HG03378 (cell line): ENCODE data around the gene GPANK1.

Experiments used
- ATAC-seq: cut with Tn5 transposase; IDR thresholded peaks from one replicate; pipeline ENCODE4 v1.9.1; 2021; ENCODE audit warnings: mild to moderate bottlenecking, moderate library complexity; ENCODE audit not compliant: unreplicated experiment

The GPANK1 gene

DNA sequence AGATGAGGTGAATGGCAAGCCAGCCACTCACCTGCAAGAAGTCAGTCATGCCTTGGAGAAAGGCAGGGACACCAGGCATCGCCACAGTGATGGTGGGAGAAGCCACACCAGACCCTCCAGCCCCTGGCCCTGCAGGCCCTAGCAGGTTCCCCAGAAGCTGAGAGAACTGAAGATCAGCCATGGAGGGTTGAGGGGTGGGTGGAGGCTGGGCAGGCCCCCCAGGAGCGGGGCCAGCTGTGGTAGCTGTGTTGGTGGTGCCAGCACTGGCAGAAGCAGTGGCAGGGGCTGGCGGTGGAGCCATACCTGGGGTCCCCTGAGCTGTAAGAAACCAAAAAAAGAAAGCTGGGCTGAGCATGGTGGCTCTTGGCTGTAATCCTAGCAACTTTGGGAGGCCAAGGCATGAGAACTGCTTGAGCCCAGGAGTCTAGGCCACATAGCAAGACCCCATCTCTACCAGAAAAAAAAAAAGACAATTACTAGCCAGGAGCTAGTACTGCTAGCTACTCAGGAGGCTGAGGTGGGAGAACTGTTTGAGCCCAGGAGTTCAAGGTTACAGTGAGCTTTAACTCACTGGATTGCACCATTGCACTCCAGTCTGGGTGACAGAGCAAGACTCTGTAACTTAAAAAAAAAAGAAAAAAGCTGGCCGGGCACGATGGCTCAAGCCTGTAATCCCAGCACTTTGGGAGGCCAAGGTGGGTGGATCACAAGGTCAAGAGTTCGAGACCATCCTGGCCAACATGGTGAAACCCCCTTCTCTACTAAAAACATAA is 21.8 kb downstream of the GPANK1 start:
- ATAC-seq: no peak

- ATAC-seq: no peak
These were observed 23.4 kb downstream of the GPANK1 start for GRCh38 chr6:31641370-31641769.

DNA sequence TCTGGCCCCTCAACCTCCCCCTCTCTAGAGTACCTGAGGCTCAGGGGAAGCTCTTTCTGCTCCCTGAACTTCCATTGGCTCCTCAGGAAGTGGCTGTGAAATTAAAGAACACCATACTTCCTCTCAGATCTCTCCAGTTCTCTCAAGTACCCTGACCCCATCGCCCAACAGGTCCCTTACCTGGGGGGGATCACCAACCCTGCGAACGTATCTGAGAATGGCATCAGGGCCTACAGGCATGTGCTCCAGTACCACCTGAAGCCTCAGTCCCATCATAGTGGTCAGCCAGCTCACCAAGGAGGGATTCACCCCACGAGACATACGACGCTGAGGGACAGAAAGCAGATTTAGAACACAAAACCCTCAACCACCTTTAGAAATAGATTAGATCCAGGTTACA is 24.2 kb downstream of the GPANK1 start:
- ATAC-seq: no peak

DNA sequence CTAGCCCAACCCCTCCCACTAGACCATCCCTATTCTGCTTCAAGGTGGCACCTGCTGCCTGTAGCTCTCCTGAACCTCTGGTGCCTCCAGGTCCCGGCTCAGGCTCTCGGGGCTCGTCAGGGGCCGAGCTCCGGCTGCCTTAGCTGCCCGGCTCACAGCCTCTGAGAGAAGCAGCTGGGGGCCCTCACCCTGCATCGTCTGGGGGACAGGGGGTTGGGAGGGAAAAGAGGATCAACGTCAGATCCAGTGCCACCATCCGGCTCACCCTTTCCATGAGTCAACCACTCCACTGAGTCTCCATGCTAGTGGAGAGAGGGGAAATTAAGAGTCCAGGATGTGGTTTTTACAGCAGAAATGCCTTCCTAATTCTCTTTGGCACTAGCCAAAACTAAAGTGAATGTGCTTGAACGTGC is 25.3 kb downstream of the GPANK1 start:
- no peak for ATAC-seq

DNA sequence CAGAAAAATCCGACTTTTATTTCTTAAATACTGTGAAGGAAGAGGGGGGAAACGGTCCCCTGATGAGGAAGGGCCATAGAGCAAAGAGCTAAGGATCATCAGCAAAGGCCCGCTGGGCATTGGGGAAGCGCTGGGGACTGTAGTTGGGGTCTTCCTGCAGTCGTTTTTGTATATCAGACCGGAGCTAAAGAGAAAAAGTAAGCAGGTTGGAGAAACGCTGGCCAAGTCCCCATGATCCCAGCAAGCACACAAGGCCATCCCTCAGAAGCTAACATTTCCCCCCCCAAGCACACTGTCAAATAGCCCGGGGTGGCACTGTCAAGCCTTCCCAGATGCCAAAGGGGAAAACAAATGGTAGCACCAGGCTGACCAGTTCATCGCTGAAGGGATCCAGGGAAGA is 25.8 kb downstream of the GPANK1 start:
- ATAC-seq: no peak

GRCh38 chr6:31636698-31637596 is 27.9 kb downstream of the GPANK1 start:
- no peak for ATAC-seq

DNA sequence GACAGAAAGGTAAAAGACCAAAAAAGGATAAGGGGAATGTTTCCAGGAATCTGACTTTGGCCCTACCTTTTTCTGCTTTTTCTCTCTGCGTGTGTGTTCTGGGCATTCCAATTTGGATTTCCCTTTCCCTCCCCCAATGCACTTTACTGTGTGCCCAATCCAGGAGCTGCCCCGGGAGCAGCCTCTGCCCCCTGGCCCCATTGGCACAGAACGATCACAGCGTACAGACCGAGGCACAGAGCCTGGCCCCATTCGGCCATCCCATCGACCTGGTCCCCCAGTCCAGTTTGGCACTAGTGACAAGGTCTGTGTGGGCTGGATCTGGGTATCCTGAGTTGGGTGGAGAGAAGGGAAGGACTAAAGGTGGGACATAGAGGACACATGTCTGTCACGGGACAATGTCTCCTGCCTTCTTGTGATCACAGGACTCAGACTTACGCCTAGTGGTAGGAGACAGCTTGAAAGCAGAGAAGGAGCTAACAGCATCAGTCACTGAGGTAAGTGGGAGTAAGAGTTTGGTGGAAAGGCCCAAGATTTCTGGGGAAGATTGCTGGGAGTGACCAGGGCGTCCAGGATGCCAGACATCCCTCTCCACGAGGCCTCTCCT is 29.7 kb downstream of the GPANK1 start:
- no peak for ATAC-seq

- no peak for ATAC-seq
These were observed 30.7 kb downstream of the GPANK1 start for GRCh38 chr6:31634131-31634530.

DNA sequence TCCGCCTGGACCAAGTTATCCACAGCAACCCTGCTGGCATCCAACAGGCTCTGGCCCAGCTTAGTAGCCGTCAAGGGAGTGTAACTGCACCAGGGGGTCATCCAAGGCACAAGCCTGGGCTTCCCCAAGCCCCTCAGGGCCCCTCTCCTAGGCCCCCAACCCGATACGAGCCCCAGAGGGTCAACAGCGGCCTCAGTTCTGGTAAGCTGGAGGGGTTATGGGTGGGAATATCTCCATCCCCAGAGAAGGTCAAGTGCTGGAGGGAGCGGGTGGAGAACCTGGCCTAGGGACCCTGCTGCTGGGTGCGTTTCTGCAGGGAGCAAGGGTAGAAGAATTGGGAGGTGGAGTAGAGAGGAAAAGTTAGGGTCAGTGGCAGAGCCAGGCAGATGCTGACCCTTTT is 31.4 kb downstream of the GPANK1 start:
- no peak for ATAC-seq

DNA sequence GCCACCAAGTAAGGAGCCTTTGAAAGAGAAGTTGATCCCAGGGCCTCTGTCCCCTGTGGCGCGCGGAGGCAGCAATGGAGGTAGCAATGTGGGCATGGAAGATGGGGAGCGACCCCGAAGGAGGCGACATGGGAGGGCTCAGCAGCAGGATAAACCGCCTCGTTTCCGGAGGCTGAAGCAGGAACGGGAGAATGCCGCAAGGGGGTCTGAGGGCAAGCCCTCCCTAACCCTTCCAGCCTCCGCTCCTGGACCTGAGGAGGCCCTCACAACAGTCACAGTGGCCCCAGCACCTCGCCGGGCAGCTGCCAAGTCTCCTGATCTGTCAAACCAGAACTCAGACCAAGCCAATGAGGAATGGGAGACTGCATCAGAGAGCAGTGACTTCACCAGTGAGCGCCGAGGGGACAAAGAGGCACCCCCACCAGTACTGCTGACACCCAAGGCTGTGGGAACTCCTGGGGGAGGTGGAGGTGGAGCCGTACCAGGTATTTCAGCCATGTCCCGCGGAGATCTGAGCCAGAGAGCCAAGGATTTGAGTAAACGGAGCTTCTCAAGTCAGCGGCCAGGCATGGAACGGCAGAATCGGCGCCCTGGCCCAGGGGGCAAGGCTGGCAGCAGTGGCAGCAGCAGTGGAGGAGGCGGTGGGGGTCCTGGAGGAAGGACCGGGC is 32.4 kb downstream of the GPANK1 start:
- ATAC-seq: no peak

GRCh38 chr6:31631681-31632278 is 33.0 kb downstream of the GPANK1 start:
- ATAC-seq: no peak

DNA sequence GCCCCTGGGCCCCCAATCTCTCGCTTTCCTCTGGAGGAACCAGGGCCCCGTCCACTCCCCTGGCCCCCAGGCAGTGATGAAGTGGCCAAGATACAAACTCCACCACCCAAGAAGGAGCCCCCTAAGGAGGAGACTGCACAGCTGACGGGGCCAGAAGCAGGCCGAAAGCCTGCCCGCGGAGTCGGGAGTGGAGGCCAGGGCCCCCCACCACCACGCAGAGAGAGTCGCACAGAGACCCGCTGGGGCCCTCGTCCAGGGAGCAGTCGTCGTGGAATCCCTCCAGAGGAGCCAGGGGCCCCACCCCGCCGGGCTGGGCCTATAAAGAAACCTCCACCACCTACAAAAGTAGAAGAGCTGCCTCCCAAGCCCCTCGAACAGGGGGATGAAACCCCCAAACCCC is 33.6 kb downstream of the GPANK1 start:
- no peak for ATAC-seq

DNA sequence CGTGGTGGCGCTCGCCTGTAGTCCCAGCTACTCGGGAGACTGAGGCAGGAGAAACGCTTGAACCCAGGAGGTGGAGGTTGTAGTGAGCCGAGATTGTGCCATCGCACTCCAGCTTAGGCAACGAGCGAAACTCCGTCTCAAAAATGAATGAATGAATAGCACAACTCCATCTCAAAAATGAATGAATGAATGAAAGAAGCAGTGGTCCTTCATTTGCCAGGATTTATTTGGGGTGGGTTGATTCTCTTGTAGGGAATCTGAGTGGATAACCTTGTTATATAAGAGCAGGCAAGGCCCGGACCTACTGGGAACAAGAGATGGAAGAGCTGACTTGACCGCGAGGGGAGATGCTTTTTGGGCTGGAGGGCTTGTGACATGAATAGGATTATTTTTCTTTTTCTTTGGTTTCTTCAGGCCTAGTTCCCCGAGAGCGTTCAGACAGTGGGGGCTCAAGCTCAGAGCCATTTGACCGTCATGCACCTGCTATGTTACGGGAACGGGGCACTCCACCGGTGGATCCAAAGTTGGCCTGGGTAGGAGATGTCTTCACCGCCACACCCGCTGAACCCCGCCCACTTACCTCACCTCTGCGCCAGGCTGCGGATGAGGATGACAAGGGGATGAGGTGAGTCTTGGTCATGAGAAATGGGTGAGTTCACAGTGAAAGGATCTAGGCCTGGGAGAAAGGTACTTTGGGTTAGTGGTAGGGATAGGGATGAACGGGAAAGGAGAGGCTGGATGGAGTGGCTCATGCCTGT is 34.4 kb downstream of the GPANK1 start:
- no peak for ATAC-seq

GRCh38 chr6:31629014-31629413 is 35.8 kb downstream of the GPANK1 start:
- no peak for ATAC-seq

GRCh38 chr6:31627690-31628287 is 37.0 kb downstream of the GPANK1 start:
- ATAC-seq: no peak

DNA sequence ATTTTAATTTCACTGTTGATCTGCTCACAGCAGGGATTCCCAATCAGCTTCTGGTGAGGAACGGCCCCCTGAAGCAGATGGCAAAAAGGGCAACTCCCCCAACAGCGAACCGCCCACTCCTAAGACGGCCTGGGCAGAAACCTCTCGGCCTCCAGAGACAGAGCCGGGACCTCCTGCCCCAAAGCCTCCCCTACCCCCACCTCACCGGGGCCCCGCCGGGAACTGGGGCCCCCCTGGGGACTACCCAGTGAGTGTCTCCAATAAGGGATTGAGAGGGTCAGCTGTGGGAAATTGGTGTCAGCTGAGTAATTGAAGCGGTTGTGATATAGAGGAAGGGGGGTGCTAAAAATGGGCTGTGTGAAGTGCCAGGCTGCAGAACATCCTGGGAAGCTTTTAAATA is 37.8 kb downstream of the GPANK1 start:
- no peak for ATAC-seq

DNA sequence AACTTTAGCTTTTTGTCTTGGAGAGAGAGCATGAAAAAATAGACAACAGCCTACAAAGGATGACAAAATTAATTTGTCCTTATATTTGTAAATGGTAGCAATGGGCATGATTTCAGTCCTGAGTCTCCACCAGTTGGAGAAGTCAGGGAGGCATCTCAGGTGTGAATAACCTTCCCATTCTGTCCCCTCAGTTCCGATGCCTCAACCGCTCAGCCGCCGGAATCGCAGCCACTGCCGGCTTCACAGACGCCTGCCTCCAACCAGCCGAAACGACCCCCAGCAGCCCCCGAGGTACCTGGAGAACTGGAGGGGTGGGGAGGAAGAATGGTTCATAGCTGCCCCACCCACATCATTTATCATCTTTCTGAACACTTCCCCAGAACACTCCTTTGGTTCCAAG is 40.7 kb downstream of the GPANK1 start:
- ATAC-seq: no peak

GRCh38 chr6:31622684-31623091 is 42.1 kb downstream of the GPANK1 start:
- ATAC-seq: no peak

DNA sequence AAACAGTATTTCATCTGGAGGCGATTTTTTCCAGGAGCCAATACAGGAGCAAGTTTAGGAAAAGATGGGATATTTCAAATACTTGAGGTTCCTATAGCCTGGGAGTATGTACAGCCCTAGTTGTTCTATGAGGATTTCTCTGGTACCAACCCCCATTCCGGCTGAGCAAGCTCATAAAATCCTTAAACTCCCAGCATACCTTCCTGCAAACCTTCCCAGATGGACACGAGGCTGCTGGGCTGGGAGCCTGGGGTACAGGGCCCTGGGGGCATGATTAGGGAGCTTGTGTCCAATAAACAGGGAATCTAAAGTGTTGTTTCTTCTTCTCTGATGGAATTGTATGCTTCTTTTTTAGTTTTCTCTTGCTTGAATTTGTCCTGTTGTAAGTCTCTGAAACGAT is 42.8 kb downstream of the GPANK1 start:
- ATAC-seq: no peak
